Uterus (tissue), 4 donors: Measurements from ENCODE around the gene SLC39A13. TPM values are rescaled to one million over a fixed set of nuclear protein-coding genes. Genes with fewer than 3 reads are reported as not detected.

Experiments used
- DNase-seq, 2 donors: peaks; one replicate each; pipeline ENCODE4 v3.0.0-alpha.2; 2019 to 2020
- H3K27ac ChIP-seq, 2 donors: fragments of 200-600 bp; sonication (generic); 1 replicate in 1 of 2; 2 replicates in 1 of 2; pipeline ENCODE4 v1.5.1; 2016 to 2018
- H3K27me3 ChIP-seq, 2 donors: fragments of 200-600 bp; sonication (generic); one replicate each; pipeline ENCODE4 v1.5.1; 2018 to 2019; ENCODE audit warnings: control low read depth in 1 of 2
- H3K36me3 ChIP-seq, 2 donors: fragments of 200-600 bp; sonication (generic); one replicate each; pipeline ENCODE4 v1.5.1; 2019; ENCODE audit warnings: control low read depth in 1 of 2
- H3K4me1 ChIP-seq, 2 donors: fragments of 200-600 bp; sonication (generic); one replicate each; pipeline ENCODE4 v1.5.1; 2018 to 2019; ENCODE audit warnings: control low read depth in 1 of 2
- H3K4me3 ChIP-seq, 2 donors: fragments of 200-600 bp; sonication (generic); 1 replicate in 1 of 2; 2 replicates in 1 of 2; pipeline ENCODE4 v1.5.1; 2018 to 2019; ENCODE audit warnings: mild to moderate bottlenecking in 1 of 2
- H3K9me3 ChIP-seq, 2 donors: fragments of 200-600 bp; sonication (generic); one replicate each; pipeline ENCODE4 v1.5.1; 2019; ENCODE audit warnings: control low read depth in 1 of 2
- POLR2A ChIP-seq, 2 donors: fragments of 450-650 bp; IDR thresholded peaks; one replicate each; pipeline ENCODE4 v1.6.1; 2016; ENCODE audit warnings: antibody characterized with exemption in 2 of 2, mild to moderate bottlenecking in 1 of 2, moderate library complexity in 1 of 2
- intact Hi-C: fragments of 100-400 bp; cut with DNase I; formaldehyde crosslinking; loops from one replicate; pipeline ENCODE4 v1.15.1; 2023; ENCODE audit warnings: low total_unique reads
- total RNA-seq, 4 donors: library from RNA; depleted of rRNA in 3 of 4; stranded (reverse); fragments of >200 nt in 3 of 4; gene quantifications; one replicate each; pipeline versions ENCODE4 v1.1.0 to v1.2.4, GENCODE V29; 2014 to 2023
- TF ChIP-seq, protein P1 (sequence below), 4 experiments: fragments of 200-600 bp in 2 of 4; fragments of 450-650 bp in 2 of 4; sonication (generic) in 2 of 4; IDR thresholded peaks; one replicate each; pipeline ENCODE4 v1.5.1; 2016 to 2019; ENCODE audit warnings: antibody characterized with exemption in 4 of 4, mild to moderate bottlenecking in 2 of 4, moderate library complexity in 1 of 4
- donor health status: DM: yes; HTN: yes; CAD: no.

The SLC39A13 gene
- total RNA-seq, 4 donors from 2014 or later: 30.9 to 79.2 (median 64.2) TPM

DNA sequence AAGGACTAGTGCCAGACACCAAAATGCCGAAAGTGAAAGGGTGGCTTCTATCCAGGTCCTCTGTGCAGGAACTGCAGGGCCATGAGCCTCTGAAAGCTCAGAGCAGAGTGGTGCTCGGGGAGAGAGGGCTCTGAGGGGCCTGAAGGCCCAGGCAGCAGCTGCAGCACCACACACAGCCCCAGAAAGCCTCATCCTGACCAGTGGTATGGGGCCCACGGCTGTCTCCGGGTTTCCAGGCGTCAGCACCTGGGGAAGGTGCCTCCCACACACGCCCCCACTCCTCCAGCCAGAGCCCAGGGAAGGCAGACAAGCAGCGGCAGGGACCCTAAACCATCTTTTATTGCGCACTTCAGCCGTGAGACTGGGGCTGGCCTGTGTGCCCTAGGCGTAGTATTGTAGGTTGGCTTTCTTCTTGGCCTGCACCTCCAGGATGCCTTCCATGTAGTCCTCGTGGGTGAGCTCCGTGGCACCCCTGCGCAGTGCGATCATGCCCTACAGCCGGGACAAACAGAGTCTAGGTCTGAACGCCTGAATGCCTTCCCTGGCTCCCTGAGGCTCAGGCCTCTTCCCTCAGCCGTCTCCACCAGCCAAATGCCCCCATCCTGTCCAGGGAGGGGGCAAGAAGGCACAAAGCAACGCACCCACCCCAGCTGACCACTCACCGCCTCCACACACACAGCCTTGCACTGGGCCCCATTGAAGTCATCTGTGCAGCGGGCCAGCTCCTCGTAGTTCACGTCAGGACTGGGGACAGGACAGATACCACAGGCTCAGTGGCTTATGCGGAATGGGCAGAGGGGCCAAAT is 10.3 kb downstream of the SLC39A13 start:
- H3K27me3 ChIP-seq: no peaks in the 10 kb centered on the region
- DNase-seq: no peak
- no peaks in the 10 kb centered on the region for H3K9me3 ChIP-seq
- TF ChIP-seq, protein P1, sequence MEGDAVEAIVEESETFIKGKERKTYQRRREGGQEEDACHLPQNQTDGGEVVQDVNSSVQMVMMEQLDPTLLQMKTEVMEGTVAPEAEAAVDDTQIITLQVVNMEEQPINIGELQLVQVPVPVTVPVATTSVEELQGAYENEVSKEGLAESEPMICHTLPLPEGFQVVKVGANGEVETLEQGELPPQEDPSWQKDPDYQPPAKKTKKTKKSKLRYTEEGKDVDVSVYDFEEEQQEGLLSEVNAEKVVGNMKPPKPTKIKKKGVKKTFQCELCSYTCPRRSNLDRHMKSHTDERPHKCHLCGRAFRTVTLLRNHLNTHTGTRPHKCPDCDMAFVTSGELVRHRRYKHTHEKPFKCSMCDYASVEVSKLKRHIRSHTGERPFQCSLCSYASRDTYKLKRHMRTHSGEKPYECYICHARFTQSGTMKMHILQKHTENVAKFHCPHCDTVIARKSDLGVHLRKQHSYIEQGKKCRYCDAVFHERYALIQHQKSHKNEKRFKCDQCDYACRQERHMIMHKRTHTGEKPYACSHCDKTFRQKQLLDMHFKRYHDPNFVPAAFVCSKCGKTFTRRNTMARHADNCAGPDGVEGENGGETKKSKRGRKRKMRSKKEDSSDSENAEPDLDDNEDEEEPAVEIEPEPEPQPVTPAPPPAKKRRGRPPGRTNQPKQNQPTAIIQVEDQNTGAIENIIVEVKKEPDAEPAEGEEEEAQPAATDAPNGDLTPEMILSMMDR (IDR thresholded peaks at IDR 0.05): no peak
- TF ChIP-seq POLR2A (IDR thresholded peaks at IDR 0.05): no peak
- intact Hi-C loops: no loop called here
- peaks cover 4 to 22% of the 10 kb centered on the region in 2 donors for H3K4me1 ChIP-seq
- no peak overlapping the region for H3K27ac ChIP-seq
- H3K4me3 ChIP-seq: no peak overlapping the region
- H3K36me3 ChIP-seq: no peaks in the 10 kb centered on the region

DNA sequence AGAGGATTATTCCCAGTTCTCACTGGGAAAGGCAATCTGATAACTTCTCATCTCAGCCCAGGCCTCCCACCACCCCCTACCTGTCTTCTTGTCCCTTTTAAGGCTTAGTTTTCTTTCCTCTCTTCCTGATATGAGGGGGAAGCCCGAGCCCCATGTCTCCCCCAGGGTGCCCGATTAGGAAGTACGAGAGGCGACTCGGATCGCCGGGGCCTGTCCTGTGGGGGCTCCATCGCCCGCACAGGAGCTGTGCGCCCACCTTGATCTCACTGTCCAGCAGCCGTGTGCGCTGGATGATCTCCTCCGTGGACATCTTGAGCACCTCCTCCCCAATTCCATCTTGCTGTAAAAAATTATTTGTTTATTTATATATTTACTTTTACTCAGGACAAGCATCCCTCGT is 17.2 kb downstream of the SLC39A13 start:
- no peak for DNase-seq
- Histone ChIP-seq H3K27me3 (no peaks in the 10 kb centered on the region), H3K36me3 (no peaks in the 10 kb centered on the region), H3K4me1 (peaks cover 9 to 11% of the 10 kb centered on the region in 2 donors), H3K9me3 (no peaks in the 10 kb centered on the region), H3K27ac (peak overlapping the region; percentile 89 to 96), H3K4me3 (peak overlapping the region; percentile 63 to 84)
- no peak for TF ChIP-seq POLR2A (IDR thresholded peaks at IDR 0.05)
- intact Hi-C loops: no loop called here

- intact Hi-C loops: no loop called here
Measured at GRCh38 chr11:47426062-47426956, 17.9 kb downstream of the SLC39A13 start, which contains the start of gene PSMC3. Gene PSMC3, minus strand, starts transcription at chr11:47426439. Its CDS starts 160 bp downstream, at chr11:47426279.

DNA sequence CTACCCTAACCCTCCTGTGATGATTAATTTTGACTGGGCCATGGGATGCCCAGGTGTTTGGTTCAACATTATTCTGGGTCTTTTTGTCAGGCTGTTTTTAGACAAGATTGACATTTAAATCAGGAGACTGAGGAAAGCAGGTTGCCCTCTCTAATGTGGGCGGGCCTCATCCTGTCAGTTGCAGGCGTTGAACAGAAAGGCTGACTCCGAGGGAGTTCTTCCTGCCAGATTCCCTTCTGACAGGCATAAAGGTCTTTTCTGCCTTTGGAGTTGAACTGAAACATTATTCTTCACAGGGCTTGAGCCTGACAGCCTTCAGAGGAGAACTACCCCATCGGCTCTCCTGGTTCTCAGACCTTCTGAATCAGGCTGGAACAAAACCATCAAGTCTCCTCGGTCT is 22.1 kb downstream of the SLC39A13 start:
- Histone ChIP-seq H3K4me1 (peaks cover 0 to 1% of the 10 kb centered on the region in 2 donors), H3K27ac (no peak overlapping the region), H3K36me3 (no peaks in the 10 kb centered on the region), H3K27me3 (no peaks in the 10 kb centered on the region), H3K4me3 (no peak overlapping the region), H3K9me3 (no peaks in the 10 kb centered on the region)
- DNase-seq: no peak
- TF ChIP-seq POLR2A (IDR thresholded peaks at IDR 0.05): no peak
- TF ChIP-seq, protein P1 (IDR thresholded peaks at IDR 0.05): no peak
- intact Hi-C loops: no loop called here

More at GRCh38 chr11:47426062-47426956, 17.9 kb downstream of the SLC39A13 start, which contains the start of gene PSMC3:
- no peaks in the 10 kb centered on the region for H3K27me3 ChIP-seq
- H3K36me3 ChIP-seq: no peaks in the 10 kb centered on the region
- TF ChIP-seq, protein P1 (IDR thresholded peaks at IDR 0.05): peak in 2 of 4 experiments; percentile 1 to 16
- peak; percentile 34 to 61 for TF ChIP-seq POLR2A (IDR thresholded peaks at IDR 0.05)
- DNase-seq: peak; percentile 98
- H3K4me3 ChIP-seq: peak within 1 kb of the TSS; percentile 63 to 84
- no peaks in the 10 kb centered on the region for H3K9me3 ChIP-seq
- H3K27ac ChIP-seq: peak within 1 kb of the TSS; percentile 89 to 96
- peaks cover 9 to 11% of the 10 kb centered on the region in 2 donors for H3K4me1 ChIP-seq

DNA sequence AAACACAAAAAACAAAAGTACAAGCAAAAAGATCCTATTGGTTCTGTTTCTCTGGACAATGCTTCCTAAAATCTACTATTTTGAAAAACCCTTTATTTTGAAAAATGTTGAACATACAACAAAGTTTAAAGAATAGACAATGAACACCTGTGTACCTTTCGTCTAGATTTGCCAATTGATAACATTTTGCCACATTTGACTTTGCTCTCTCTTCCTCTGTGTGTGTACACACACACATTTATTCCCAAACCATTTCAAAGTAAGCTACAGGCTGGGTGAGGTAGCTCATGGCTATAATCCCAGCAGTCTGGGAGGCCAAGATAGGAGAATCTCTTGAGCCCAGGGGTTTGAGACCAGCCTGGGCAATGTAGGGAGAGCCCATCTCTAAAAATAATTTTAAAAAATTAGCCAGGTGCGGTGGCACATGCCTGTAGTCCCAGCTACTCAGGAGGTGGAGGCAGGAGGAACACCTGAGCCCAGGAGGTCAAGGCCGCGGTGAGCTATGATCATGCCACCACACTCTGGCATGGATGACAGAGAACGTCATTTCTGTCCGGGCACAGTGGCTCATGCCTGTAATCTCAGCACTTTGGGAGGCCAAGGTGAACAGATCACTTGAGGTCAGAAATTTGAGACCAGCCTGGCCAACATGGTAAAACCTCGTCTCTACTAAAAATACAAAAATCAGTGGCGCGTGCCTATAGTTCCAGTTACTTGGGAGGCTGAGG is 23.1 kb downstream of the SLC39A13 start:
- no peaks in the 10 kb centered on the region for H3K9me3 ChIP-seq
- no peak overlapping the region for H3K27ac ChIP-seq
- DNase-seq: no peak
- intact Hi-C loops: no loop called here
- no peaks in the 10 kb centered on the region for H3K27me3 ChIP-seq
- no peak overlapping the region for H3K4me3 ChIP-seq
- TF ChIP-seq, protein P1 (IDR thresholded peaks at IDR 0.05): no peak
- TF ChIP-seq POLR2A (IDR thresholded peaks at IDR 0.05): no peak
- no peaks in the 10 kb centered on the region for H3K4me1 ChIP-seq
- H3K36me3 ChIP-seq: no peaks in the 10 kb centered on the region
